Activated CD4-positive, alpha-beta T cell treated with anti-CD3 and anti-CD28 coated beads, Interleukin-10, Interleukin-2, amounts not matched to agents 100 ng/mL and 50 ng/mL, durations not matched to agents 16 hours and 8 hours (primary cell): Measurements from ENCODE around the gene NUDT4B.
"Not testable (repeated sequence)": the region's sequence is repeated elsewhere in the genome, so short reads cannot be mapped to it uniquely, and the experiment has no call there.

Experiments used
- DNase-seq: peaks from one replicate; pipeline ENCODE4 v3.0.0-alpha.2; 2020

NUDT4B gene

GRCh38 chr1:148748563-148749334 is at the start of gene NUDT4B:
Gene NUDT4B, plus strand, starts transcription at chr1:148748774. Its CDS starts 179 bp downstream, at chr1:148748953.
- not testable (repeated sequence) for DNase-seq

GRCh38 chr1:148699357-148699756 is 49.2 kb upstream of the NUDT4B start:
- not testable (repeated sequence) for DNase-seq

GRCh38 chr1:148702242-148702641 is 46.3 kb upstream of the NUDT4B start:
- DNase-seq, result not testable (repeated sequence)

- DNase-seq, result not testable (repeated sequence)
Measured at GRCh38 chr1:148703973-148704591, 44.5 kb upstream of the NUDT4B start.

GRCh38 chr1:148705316-148705948 is 43.1 kb upstream of the NUDT4B start:
- not testable (repeated sequence) for DNase-seq

GRCh38 chr1:148708779-148709333 is 39.7 kb upstream of the NUDT4B start:
- not testable (repeated sequence) for DNase-seq

GRCh38 chr1:148710772-148711523 is 37.6 kb upstream of the NUDT4B start:
- not testable (repeated sequence) for DNase-seq

GRCh38 chr1:148712353-148712752 is 36.2 kb upstream of the NUDT4B start:
- not testable (repeated sequence) for DNase-seq

- not testable (repeated sequence) for DNase-seq
Measured at GRCh38 chr1:148715518-148715917, 33.1 kb upstream of the NUDT4B start.

- DNase-seq, result not testable (repeated sequence)
Measured at GRCh38 chr1:148716966-148717520, 31.5 kb upstream of the NUDT4B start.

- DNase-seq, result not testable (repeated sequence)
Measured at GRCh38 chr1:148720918-148721317, 27.7 kb upstream of the NUDT4B start.

- not testable (repeated sequence) for DNase-seq
Measured at GRCh38 chr1:148722758-148723157, 25.8 kb upstream of the NUDT4B start.

- not testable (repeated sequence) for DNase-seq
Measured at GRCh38 chr1:148723515-148723914, 25.1 kb upstream of the NUDT4B start.

GRCh38 chr1:148724872-148725271 is 23.7 kb upstream of the NUDT4B start:
- DNase-seq, result not testable (repeated sequence)

GRCh38 chr1:148727862-148728261 is 20.7 kb upstream of the NUDT4B start:
- DNase-seq, result not testable (repeated sequence)

- not testable (repeated sequence) for DNase-seq
Measured at GRCh38 chr1:148729128-148729527, 19.4 kb upstream of the NUDT4B start.

GRCh38 chr1:148729541-148729940 is 19.0 kb upstream of the NUDT4B start:
- DNase-seq, result not testable (repeated sequence)

GRCh38 chr1:148732277-148732676 is 16.3 kb upstream of the NUDT4B start:
- DNase-seq, result not testable (repeated sequence)

GRCh38 chr1:148733585-148734310 is 14.8 kb upstream of the NUDT4B start:
- DNase-seq, result not testable (repeated sequence)

GRCh38 chr1:148734311-148734662 is 14.3 kb upstream of the NUDT4B start:
- DNase-seq, result not testable (repeated sequence)

GRCh38 chr1:148735538-148735937 is 13.0 kb upstream of the NUDT4B start:
- not testable (repeated sequence) for DNase-seq
